HEK293T (cell line): ENCODE data around the gene MPZL3.

Experiments
- BHLHE40 ChIP-seq: fragments of 450-650 bp; IDR thresholded peaks from 2 replicates; pipeline ENCODE4 v1.6.1; 2016; ENCODE audit warnings: mild to moderate bottlenecking, moderate library complexity, borderline replicate concordance
- CTBP1 ChIP-seq: fragments of 450-650 bp; IDR thresholded peaks from 2 replicates; pipeline ENCODE4 v1.6.1; 2016; ENCODE audit warnings: borderline replicate concordance
- ELF4 ChIP-seq: fragments of 450-650 bp; IDR thresholded peaks from 2 replicates; pipeline ENCODE4 v1.6.1; 2017; ENCODE audit warnings: antibody characterized with exemption
- FOXA1 ChIP-seq: fragments of 450-650 bp; IDR thresholded peaks from 2 replicates; pipeline ENCODE4 v1.6.1; 2016; ENCODE audit warnings: mild to moderate bottlenecking
- FOXM1 ChIP-seq: fragments of 450-650 bp; IDR thresholded peaks from 2 replicates; pipeline ENCODE4 v1.6.1; 2017; ENCODE audit warnings: mild to moderate bottlenecking, borderline replicate concordance
- HDGF ChIP-seq: fragments of 450-650 bp; IDR thresholded peaks from 2 replicates; pipeline ENCODE4 v1.6.1; 2017; ENCODE audit warnings: antibody characterized with exemption, borderline replicate concordance
- LEF1 ChIP-seq: fragments of 450-650 bp; IDR thresholded peaks from 2 replicates; pipeline ENCODE4 v1.6.1; 2017; ENCODE audit warnings: mild to moderate bottlenecking, borderline replicate concordance
- PKNOX1 ChIP-seq: fragments of 450-650 bp; IDR thresholded peaks from 2 replicates; pipeline ENCODE4 v1.6.1; 2016
- SP1 ChIP-seq: fragments of 450-650 bp; IDR thresholded peaks from 2 replicates; pipeline ENCODE4 v1.6.1; 2017
- SUZ12 ChIP-seq: fragments of 450-650 bp; IDR thresholded peaks from 2 replicates; pipeline ENCODE4 v1.6.1; 2016; ENCODE audit warnings: mild to moderate bottlenecking
- TARDBP ChIP-seq: fragments of 450-650 bp; IDR thresholded peaks from 2 replicates; pipeline ENCODE4 v1.6.1; 2016
- ZNF384 ChIP-seq: fragments of 450-650 bp; IDR thresholded peaks from 2 replicates; pipeline ENCODE4 v1.6.1; 2016

GRCh38 chr11:118224511-118225188, 27.5 kb downstream of the MPZL3 start, which contains the start of gene JAML:
- TF ChIP-seq PKNOX1 (no peak), FOXA1 (no peak), SP1 (no peak), FOXM1 (no peak), CTBP1 (no peak), LEF1 (no peak), ZNF384 (no peak), BHLHE40 (no peak), SUZ12 (no peak), ELF4 (no peak), TARDBP (no peak), HDGF (no peak)
